GM03348 (cell line): Measurements from ENCODE around the gene FBLN2.
A peak's percentile ranks its signal among the peaks of the same experiment; 100 is the strongest.

Source experiments
- DNase-seq: peaks from one replicate; pipeline ENCODE4 v3.0.0; 2012; ENCODE audit warnings: low spot score

FBLN2 gene

GRCh38 chr3:13624021-13624420, 75.1 kb downstream of the FBLN2 start:
- DNase-seq: no peak

GRCh38 chr3:13624671-13625125, 75.8 kb downstream of the FBLN2 start:
- no peak for DNase-seq

- DNase-seq: no peak
These were observed 77.5 kb downstream of the FBLN2 start for GRCh38 chr3:13626396-13626795.

GRCh38 chr3:13626915-13627460, 78.1 kb downstream of the FBLN2 start:
- DNase-seq: no peak

- DNase-seq: no peak
These were observed 78.8 kb downstream of the FBLN2 start for GRCh38 chr3:13627681-13628080.

GRCh38 chr3:13628432-13628831, 79.5 kb downstream of the FBLN2 start:
- no peak for DNase-seq

GRCh38 chr3:13628841-13629551, 80.1 kb downstream of the FBLN2 start:
- no peak for DNase-seq

- DNase-seq: no peak
These were observed 80.7 kb downstream of the FBLN2 start for GRCh38 chr3:13629644-13630043.

GRCh38 chr3:13631256-13631655, 82.3 kb downstream of the FBLN2 start:
- no peak for DNase-seq

- no peak for DNase-seq
These were observed 84.3 kb downstream of the FBLN2 start for GRCh38 chr3:13633176-13633575.

GRCh38 chr3:13634151-13634550, 85.2 kb downstream of the FBLN2 start:
- no peak for DNase-seq

GRCh38 chr3:13634615-13635014, 85.7 kb downstream of the FBLN2 start:
- DNase-seq: no peak

GRCh38 chr3:13636186-13636585, 87.3 kb downstream of the FBLN2 start:
- DNase-seq: no peak

- no peak for DNase-seq
These were observed 87.9 kb downstream of the FBLN2 start for GRCh38 chr3:13636874-13637273.

- no peak for DNase-seq
These were observed 88.5 kb downstream of the FBLN2 start for GRCh38 chr3:13637311-13637891.

GRCh38 chr3:13637953-13638352, 89.0 kb downstream of the FBLN2 start:
- DNase-seq: no peak

- no peak for DNase-seq
These were observed 90.0 kb downstream of the FBLN2 start for GRCh38 chr3:13638927-13639326.

GRCh38 chr3:13642597-13642996, 93.7 kb downstream of the FBLN2 start:
- DNase-seq: no peak

- DNase-seq: peak; percentile 78
These were observed 95.6 kb downstream of the FBLN2 start for GRCh38 chr3:13644341-13645117.

GRCh38 chr3:13645801-13646637, 97.1 kb downstream of the FBLN2 start:
- DNase-seq: no peak

- DNase-seq: peak; percentile 88
These were observed 98.6 kb downstream of the FBLN2 start for GRCh38 chr3:13647298-13648059.
